ENCODE results near the gene DLGAP1.

Gene DLGAP1

DNA sequence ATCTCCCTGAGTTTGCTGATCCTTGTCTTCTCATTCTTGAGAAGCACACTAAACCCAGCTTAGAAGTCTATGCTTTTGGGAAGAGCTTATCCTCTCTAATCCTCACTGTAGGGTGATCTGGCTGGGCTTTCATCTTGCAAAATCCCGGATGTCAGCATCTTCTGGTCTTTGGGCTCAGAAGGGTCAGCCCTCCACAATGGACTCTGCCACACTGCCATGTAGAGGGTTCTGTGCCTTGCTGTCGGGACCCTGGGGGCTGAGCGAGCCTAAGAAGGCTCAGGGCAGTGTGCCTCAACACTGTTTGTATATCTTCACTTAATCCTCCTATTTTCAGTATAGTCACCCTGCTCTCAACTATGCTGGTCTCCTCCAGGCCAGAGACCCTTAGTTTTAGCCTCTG is 902.8 kb downstream of the DLGAP1 start:
- DNase-seq, result no peak

DNA sequence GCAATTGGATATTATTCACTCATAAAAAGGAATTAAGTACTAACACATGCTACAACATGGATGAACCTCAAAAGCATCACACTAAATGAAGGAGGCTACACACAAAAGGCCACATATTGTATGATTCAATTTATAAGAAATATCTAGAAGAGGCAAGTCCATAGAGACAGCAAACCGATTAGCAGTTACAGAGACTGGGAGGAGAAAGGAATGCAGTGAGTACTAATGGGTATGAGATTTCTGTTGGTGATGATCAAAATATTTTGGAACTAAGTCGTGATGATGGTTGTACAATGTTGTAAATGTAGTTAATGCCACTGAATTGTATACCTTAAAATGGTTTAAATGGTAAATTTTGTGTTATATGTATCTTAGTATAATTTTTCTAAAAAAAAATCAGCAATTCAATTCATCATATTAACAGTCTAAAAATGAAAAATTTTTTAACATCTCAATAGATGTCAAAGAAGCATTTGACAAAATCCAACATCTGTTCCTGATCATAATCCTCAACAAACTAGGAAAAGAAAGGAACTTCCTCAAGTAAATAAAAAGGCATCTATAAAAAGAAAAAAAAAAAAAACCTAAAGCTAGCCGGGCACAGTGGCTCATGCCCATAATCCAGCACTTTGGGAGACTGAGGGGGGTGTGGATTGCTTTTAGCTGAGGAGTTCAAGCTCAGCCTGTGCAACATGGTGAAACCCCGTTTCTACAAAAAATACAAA is 907.1 kb downstream of the DLGAP1 start:
- DNase-seq, result no peak

DNA sequence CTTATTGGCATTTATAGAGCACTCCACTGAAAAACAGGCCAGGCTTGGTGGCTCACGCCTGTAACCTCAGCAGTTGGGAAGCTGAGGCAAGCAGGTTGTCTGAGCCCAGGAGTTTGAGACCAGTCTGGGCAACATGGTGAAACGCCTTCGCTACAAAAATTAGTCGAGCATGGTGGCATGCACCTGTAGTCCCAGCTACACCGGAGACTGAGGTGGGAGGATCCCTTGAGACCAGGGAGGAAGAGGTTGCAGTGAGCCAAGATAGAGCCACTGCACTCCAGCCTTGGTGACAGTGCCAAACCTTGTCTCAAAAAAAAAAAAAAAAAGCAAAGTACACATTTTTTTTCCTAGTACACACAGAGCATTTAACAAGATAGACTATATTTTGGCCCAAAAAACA is 909.0 kb downstream of the DLGAP1 start:
- no peak for DNase-seq

DNA sequence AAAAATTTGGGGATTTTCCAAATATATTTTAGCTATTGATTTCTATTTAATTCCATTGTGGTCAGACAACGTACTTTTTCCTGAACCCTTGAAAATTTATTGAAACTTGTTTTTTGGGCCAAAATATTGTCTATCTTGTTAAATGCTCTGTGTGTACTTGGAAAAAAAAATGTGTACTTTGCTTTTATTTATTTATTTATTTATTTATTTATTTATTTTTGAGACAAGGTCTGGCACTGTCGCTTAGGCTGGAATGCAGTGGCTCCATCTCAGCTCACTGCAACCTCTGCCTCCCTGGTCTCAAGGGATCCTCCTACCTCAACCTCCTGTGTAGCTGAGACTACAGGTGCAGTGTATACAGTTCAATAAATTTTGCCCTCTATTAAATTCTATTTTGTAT is 910.6 kb downstream of the DLGAP1 start:
- DNase-seq, result no peak

DNA sequence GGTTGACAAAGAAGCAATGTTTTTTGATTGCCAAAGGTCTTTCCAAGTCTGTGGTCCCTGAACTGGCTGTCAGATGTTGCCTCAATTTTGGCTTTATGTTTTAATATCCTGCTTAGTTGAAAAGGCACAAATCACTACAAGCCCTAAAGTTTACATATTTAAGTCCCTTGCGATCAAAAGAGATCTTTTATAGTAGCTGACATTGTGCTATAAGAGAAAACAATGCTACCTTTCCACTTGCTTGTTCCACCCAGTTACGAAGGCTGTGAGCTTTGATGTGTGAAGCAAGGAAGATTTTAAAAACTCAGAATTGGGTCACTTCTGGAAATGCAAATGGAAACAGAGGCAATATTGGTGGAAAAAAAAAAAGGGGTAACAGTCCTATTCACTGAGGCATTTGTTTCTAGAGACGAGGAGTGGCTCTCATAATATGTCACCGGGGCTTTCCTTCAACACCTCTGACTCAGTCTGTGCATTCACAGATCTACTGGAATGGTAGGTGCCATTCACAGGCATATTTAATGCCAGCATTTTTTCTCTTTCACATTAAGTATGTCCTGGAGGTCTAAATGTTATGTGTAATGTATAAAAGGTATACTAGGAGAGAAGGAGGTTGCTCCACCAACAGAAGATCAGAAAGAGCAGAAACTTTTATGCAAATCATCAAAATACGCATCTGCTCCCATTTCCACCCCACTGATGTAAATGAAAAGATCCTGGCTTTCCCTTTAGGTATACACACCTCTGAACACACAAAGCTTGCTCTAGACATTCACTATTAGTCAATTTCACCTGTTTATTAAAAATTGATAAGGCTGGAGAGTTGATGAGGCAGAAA is 913.3 kb downstream of the DLGAP1 start:
- DNase-seq, result no peak

DNA sequence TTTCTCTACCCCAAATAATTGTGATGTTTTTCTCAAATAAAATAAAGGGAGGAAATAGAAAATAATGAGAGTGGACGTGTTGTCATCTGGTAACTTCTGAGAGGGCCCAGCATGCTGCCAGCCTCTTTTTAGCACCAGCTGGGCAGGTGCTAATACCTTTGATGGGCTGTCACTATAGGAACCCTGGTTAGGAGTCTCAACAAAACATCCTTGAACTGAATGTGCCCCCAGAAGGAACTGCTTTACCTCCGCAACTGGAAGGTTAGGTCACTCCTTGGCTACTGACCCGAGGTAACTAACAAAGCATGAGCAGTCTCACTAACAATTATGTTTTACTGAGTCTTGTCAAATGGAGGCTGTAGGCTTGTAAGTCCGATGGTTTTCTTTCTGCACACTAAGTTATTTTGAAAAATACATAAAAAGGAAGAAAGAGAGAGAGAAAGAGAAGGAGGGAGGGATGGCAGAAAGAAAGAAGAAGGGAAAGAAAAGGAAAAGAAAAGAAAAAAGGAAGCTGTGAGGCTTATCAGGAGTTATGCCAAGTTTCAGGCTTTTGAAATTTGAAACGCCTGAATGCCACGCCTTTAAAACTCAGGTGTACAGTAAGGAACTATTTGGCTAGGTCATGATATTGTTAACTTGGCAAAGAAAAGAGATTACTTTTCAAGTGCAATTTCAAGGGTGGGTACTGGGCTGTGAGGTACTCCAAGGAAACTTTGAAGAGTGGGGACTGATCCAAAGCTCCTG is 914.1 kb downstream of the DLGAP1 start:
- no peak for DNase-seq

DNA sequence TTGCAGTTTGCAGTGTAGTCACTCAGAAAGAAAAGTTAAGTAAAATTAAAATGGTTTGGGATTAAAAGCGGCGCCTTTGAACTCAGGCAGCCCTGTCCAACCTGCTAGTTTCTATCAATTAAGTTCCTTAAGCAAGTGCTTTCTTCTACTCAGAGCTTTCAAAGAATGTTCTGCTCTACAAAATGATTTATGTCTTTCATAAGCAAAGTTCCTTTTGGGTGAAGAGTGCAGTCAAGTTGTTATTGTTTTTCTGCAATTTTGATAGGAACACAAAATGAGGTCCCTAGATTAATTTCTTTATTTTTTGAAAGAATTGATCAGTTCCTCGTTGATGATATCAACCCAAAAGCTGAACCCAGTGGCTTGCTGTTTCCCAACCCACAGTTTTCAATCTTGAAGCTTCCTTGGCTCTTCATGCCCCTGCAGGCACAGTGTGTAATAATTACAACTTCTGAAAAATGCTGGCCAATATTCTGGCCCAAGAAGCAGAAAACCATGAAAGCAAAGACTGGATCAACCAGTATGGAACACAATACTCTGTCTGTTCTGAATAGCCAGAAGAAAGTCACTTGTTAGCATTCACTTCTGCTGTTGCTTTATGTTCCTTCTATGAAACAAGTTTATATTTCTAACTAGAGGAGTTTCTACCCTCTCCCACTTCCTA is 916.0 kb downstream of the DLGAP1 start:
- DNase-seq, result no peak

DNA sequence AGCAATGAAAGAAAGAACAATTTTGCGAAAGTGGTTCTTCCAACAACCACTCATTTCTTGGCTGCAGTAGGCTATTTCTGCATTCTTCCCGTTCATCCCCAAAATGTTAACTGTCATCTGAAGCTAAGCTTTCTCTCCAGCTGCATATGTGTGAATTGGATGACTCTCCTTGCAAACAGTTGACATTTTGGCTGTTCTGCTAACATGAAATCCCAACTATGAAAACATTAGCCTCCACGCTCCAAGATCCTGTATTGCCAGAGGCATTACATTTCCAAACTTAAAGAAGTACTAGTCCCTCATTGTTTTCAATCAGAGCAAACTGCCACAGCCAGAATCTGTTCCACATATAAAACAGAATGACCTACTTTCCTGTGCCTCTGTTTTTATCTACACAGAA is 916.7 kb downstream of the DLGAP1 start:
- DNase-seq, result no peak

DNA sequence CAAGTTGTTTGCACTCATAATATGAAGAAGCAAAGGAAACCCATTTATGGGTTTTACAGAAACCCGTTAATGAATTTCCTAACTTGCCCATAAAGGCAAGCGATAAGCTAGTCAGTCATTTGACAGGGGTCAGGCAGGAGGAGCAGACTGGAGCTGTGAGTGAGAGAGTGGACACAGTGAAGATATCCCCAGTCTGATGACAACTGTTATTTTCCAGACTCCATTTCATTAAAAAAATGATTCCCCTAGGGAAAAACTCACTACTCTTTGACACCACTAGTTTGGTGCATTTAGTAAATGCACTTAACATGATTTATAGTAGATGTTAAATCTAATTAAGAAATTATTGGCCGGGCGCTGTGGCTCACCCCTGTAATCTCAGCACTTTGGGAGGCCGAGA is 924.3 kb downstream of the DLGAP1 start:
- no peak for DNase-seq

DNA sequence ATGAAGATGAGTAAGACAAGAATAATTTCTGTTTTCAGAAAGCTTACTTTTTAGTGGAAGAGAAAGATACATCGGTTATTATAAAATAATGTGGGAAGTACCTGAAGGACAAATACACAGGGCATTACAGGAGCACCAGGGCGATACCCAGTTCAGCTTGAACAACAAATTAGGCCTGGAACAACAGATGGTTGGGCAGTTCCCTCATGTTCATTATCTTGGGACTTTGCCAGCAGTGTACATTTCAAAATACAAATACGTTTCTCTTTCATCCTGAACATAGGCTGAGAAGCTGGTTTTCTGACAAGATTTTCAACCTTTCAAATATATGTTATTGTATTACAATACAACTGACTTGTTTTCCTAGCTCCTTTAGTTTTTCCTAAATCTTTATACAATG is 925.5 kb downstream of the DLGAP1 start:
- DNase-seq, result no peak

DNA sequence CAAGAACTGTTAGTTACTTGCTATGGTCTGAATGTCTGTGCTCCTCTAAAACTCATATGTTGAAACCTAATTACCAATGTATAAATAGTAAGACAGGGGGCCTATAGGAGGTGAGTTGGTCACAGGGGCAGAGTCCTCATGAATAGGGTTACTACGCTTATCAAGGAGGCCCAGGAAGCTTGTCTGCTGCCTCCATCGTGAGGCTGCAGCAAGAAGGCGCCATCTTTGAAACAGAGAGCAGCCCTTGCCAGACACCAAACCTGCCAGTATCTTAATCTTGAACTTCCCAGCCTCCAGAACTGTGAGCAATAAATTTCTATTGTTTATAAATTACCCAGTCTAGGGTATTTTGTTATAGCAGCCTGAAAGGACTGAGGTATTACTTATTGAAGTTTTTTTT is 926.0 kb downstream of the DLGAP1 start:
- DNase-seq, result no peak

DNA sequence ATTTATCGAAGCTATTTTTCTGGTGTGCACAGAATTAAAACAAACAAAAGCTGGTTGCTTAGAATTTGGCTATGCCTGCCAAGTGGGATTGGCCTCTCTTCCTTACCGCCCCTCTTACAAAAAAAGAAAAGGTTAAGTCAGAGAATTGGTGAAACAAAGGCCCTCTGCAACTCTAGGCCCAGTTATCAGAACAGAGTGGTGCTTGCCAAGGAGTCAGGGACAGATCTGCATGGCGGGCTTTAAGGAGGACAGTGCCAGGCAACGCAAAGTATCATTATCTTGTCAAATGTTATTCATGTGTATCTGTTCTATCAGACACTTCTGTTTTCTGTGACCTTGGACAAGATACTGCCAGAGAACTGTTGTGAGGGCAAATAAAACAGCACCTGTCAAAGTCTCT is 926.9 kb downstream of the DLGAP1 start:
- DNase-seq, result no peak

DNA sequence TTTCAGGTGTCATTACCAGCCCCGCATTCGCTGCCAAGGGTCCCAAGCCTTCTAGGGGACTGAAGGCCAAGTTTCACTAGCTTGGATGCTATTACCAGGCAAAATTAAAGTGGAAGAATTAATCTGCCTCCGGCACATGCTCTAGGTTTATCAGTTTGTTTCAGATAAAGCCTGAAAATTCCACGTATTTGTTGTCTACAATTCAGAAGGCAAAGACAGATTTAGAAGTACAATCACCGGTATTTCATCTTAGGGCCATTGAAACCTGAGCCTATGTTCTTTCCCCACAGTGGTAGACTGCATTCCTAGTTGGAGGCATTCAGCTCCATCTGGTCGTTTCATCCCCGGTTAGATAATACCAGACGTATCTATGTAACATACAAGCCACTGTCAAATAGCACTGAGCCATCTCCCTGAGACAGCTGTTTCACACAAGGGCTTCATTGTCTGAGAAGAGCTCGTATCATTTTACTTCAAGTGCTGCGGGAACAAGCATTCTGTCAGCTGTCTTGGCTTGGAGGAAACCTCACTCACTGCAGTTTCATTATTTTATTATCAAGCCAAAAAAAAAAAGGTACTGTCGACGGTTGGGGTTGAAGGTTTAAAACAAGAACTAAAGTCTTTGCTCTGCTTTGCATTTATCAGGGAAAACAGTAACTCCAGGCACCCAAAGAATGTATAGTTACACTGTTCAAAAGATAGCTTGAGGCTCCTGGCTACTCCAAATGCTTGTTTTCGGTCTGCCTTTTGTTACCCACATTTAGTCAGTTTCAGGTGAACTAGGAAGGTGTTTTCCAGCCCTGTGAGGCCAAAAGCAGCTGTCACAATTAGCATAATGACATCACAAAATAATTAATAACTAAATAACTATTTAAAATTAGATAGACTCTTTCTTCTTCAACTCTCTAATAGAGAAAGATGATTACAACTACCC is 928.4 kb downstream of the DLGAP1 start:
- no peak for DNase-seq

DNA sequence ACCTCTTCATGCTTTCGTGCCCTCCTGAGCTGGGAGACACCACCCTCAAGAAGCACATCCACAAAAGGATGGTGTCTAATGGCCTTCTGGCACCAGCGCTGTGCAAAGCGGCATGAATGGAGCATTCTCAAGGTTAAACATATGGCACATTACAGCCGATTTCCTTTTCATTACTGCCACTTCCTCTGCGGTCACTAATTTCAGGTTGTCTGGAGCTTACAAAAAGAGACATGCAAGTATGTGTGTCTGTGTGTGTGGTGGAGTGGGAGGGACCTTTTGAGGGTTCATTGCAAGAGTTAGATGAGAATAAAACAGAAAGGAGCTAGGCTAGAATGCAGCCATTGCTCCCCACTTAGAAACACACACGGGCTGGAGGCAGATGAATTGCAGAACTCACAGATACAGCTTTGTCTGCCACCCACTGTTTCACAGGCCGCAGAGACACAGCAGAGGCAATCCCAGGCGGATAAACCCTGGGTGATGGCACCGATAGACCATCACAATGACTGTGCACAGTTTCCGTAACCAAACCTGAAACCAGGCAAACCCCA is 929.2 kb downstream of the DLGAP1 start:
- peak; percentile 36 for DNase-seq

DNA sequence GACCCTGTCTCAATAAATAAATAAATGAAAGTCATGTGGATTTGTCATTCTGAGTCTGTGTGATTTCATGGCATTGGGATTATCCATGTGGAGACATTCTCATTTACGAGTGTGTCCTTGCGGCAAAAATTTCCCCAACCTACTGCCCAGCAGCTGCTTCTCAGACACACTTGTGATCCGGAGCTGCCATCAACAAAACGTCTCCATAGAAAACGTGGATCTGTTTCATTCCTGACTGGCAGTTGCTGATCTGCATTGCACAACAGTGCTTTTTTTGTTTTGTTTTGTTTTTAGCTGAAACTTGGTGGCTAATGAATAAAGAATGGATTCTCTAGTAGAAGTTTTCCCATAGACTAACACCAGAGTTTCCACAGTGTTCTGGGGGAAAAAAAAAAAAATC is 930.4 kb downstream of the DLGAP1 start:
- DNase-seq, result no peak

DNA sequence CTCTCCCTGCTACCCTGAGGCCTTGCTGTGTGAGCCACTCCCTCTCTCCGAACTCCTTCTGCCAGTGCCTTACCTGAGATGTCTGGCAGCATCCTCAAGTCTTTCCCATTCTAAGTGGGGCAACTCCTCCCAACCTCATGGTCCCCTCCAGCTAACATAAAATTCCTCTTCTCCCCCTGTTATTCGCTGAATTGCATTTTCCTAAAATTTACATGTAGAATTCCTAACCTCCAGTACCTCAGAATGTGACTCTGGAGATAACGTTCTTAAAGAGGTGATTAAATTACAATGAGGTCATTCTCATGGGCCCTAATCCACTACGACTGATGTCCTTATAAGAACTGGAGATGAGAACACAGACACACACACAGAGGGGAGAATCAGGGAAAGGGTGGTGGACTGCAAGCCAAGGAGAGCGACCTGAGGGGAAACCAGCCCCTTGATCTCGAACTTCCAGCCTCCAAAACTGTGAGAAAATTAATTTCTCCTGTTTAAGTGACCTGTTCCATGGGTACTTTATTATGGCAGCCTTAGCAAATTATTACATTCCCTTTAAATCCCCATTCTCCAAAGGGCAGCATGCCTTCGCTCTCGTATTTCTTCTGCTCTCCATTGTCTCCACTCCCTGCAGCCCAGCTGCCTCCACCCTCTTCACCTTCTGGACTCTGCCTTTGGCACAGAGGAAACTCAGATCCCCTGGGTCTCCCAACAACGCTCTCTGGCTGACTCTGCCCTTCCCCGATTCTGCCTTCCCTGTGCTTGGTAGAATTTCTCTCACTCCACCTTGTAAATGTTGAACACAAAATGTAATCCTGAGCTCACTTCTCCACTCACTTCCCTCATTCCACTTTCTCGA is 934.6 kb downstream of the DLGAP1 start:
- DNase-seq, result no peak

DNA sequence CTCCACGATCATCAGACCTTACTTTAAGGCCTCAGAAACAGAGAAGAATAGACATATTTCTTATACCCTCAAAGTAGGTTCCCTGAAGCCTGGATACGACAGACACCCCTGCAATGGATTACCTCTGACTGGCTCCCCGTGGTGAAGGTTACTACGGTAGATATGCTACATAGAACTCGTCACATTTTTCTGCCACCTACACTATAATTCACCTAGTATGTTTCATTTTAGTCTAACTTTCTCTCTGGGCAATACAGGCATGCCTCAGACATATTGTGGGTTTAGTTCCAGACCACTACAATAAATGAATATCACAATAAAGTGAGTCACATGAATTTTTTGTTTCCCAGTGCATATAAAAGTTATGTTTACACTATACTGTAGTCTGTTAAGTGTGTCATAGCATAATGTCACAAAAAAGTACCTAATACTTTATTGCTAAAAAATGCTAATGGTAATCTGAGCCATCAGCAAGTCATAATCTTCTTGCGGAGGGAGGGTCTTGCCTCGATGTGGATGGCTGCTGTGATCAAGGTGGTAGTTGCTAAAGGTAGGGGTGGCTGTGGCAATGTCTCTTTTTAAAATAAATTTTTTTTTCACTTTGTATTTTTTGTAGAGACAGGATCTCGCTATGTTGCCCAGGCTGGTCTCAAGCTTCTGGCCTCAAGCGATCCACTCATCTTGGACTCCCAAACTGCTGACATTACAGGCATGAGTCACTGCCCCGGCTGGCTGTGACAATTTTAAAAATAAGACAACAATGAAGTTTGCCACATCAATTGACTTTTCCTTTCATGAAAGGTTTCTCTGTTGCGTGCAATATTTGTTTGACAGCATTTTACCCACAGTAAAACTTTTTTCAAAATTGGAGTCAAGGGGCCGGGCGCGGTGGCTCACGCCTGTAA is 940.5 kb downstream of the DLGAP1 start:
- no peak for DNase-seq

DNA sequence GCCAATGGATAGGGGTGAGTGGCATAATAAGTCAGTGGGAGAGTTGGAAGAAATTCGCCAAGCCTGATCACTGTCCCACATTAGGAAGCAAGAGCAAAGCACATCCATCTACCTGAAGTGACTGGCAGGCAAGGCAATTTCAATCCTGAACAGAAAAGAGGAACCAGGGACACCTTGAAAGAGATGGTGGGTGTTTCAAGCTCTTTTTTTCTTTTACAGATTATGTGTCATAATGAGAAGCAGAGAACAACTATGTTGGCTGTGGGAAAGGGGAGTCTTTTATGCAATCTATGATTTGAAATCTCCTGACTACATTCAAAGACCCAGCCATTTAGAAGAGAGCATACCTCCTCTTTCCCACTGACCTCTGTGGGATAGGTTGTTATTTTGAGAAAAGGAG is 941.6 kb downstream of the DLGAP1 start:
- no peak for DNase-seq

DNA sequence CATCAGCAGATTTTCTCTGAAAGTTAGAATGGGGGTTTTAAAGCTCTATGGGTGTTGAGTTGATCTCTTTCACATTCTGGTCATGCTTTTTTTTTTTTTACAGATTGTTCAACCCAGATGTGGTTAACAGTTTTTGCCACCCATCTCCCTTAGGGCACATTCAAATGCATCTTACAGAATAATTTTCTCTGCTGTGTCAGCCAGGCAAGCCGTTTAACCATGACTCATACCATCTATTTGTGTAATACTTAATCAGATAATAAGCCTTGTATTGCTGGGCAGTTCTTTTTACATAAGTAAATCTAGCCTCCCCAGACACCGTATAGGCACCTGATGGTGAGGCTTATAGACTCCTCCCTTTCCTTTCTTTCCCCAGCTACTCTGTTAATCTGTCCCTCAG is 943.1 kb downstream of the DLGAP1 start:
- DNase-seq, result peak; percentile 20

DNA sequence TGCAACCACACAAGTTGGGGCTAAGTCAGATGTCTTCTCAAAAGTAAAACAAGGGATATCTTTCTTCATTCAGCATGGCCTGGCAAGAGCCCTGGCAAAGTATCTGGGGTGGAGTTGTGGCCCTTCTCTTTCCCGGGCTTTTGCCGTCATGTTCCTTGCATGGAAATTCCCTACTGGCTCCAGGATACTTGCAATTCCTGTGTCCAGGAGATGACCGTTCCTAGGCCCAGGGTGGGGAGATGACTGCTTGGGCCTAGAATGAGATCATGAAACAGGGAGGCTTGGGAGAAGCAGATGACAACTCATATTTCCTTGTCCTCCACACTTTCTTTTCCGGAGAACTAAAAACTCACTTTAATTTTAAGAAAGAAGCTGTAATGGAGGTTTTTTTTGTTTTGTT is 944.2 kb downstream of the DLGAP1 start:
- no peak for DNase-seq
